Astrocyte (in vitro differentiated cells and primary cell): ENCODE data around the gene CWC22. TPM values are rescaled to one million over a fixed set of nuclear protein-coding genes. Genes with fewer than 3 reads are reported as not detected.

Experiments
- DNase-seq: peaks from one replicate; pipeline ENCODE4 v3.0.0-alpha.2; 2010; ENCODE audit warnings: low read depth
- FAIRE-seq: peaks from 2 replicates; lab custom pipeline; 2011; peaks lifted over from hg19 to GRCh38; lab: Jason Lieb, UNC
- H2AFZ ChIP-seq: 2 replicates; pipeline ENCODE4 v1.6.0; 2012; ENCODE audit warnings: low read depth, low read length, inconsistent platforms
- H3K27ac ChIP-seq: 2 replicates; pipeline ENCODE4 v1.5.1; 2011; ENCODE audit warnings: low read depth, low read length, inconsistent platforms
- H3K27me3 ChIP-seq: 2 replicates; pipeline ENCODE4 v1.6.0; 2011; ENCODE audit warnings: low read length, inconsistent platforms; ENCODE audit not compliant: insufficient read depth
- H3K36me3 ChIP-seq: 2 replicates; pipeline ENCODE4 v1.5.1; 2011; ENCODE audit warnings: low read length, inconsistent platforms; ENCODE audit not compliant: insufficient read depth
- H3K4me1 ChIP-seq: 2 replicates; pipeline ENCODE4 v1.5.1; 2011; ENCODE audit warnings: low read length, inconsistent platforms; ENCODE audit not compliant: insufficient read depth
- H3K4me2 ChIP-seq: 2 replicates; pipeline ENCODE4 v1.6.0; 2012; ENCODE audit warnings: low read length, inconsistent platforms
- H3K4me3 ChIP-seq: 2 replicates; pipeline ENCODE4 v1.5.1; 2011; ENCODE audit warnings: low read depth, mild to moderate bottlenecking, low read length, inconsistent platforms; ENCODE audit not compliant: insufficient read depth
- H3K79me2 ChIP-seq: 2 replicates; pipeline ENCODE4 v1.6.0; 2012; ENCODE audit warnings: mild to moderate bottlenecking, low read length, inconsistent platforms; ENCODE audit not compliant: insufficient read depth
- H3K9ac ChIP-seq: 2 replicates; pipeline ENCODE4 v1.6.0; 2012; ENCODE audit warnings: mild to moderate bottlenecking, low read length, inconsistent platforms
- H3K9me3 ChIP-seq: 2 replicates; pipeline ENCODE4 v1.5.1; 2012; ENCODE audit warnings: low read depth, mild to moderate bottlenecking, low read length, inconsistent platforms; ENCODE audit not compliant: insufficient read depth
- H4K20me1 ChIP-seq: 2 replicates; pipeline ENCODE4 v1.6.0; 2012; ENCODE audit warnings: low read length, inconsistent platforms; ENCODE audit not compliant: insufficient read depth
- H3K27ac Mint-ChIP-seq: one replicate; pipeline ENCODE4 v1.8.0; 2021; ENCODE audit warnings: mild to moderate bottlenecking, mixed read lengths; ENCODE audit not compliant: unreplicated experiment
- H3K27me3 Mint-ChIP-seq: one replicate; pipeline ENCODE4 v1.8.0; 2021; ENCODE audit warnings: low read depth, mixed read lengths; ENCODE audit not compliant: unreplicated experiment
- H3K36me3 Mint-ChIP-seq: one replicate; pipeline ENCODE4 v1.8.0; 2021; ENCODE audit warnings: low read depth, mixed read lengths; ENCODE audit not compliant: unreplicated experiment
- H3K4me1 Mint-ChIP-seq: one replicate; pipeline ENCODE4 v1.8.0; 2021; ENCODE audit warnings: low read depth, mixed read lengths; ENCODE audit not compliant: unreplicated experiment
- H3K4me3 Mint-ChIP-seq: one replicate; pipeline ENCODE4 v1.8.0; 2021; ENCODE audit warnings: mild to moderate bottlenecking, moderate library complexity, mixed read lengths; ENCODE audit not compliant: unreplicated experiment
- H3K9me3 Mint-ChIP-seq: one replicate; pipeline ENCODE4 v1.8.0; 2021; ENCODE audit warnings: mild to moderate bottlenecking, mixed read lengths; ENCODE audit not compliant: unreplicated experiment
- CTCF ChIP-seq: IDR thresholded peaks from 2 replicates; pipeline ENCODE4 v1.5.1; 2011; ENCODE audit warnings: low read depth, mild to moderate bottlenecking, inconsistent platforms, low read length, moderate library complexity; ENCODE audit not compliant: insufficient read depth
- EZH2 ChIP-seq: IDR thresholded peaks from 2 replicates; pipeline ENCODE4 v1.6.1; 2012; ENCODE audit warnings: mild to moderate bottlenecking, low read length, inconsistent platforms; ENCODE audit not compliant: insufficient read depth
- total RNA-seq: library from RNA; stranded (reverse); gene quantifications from 2 replicates; pipeline ENCODE4 v1.2.1, GENCODE V29; 2021

CWC22 gene
- total RNA-seq, 1 donor from 2014 or later = 13.5 TPM

- Mint-ChIP-seq H3K27ac (no peak overlapping the region), H3K9me3 (no peaks in the 10 kb centered on the region), H3K4me1 (no peaks in the 10 kb centered on the region), H3K27me3 (no peaks in the 10 kb centered on the region), H3K4me3 (no peak overlapping the region), H3K36me3 (peaks cover 1% of the 10 kb centered on the region)
- TF ChIP-seq EZH2 (no peak), CTCF (no peak)
- H3K27me3 ChIP-seq = no peaks in the 10 kb centered on the region
- no peak overlapping the region for H3K4me2 ChIP-seq
- H3K27ac ChIP-seq = no peak overlapping the region
- H2AFZ ChIP-seq = no peak overlapping the region
- peaks cover 33% of the 10 kb centered on the region for H3K36me3 ChIP-seq
- no peak overlapping the region for H3K9ac ChIP-seq
- no peaks in the 10 kb centered on the region for H3K9me3 ChIP-seq
- H4K20me1 ChIP-seq = no peaks in the 10 kb centered on the region
- H3K79me2 ChIP-seq = no peaks in the 10 kb centered on the region
- no peak for FAIRE-seq
- H3K4me3 ChIP-seq = no peak overlapping the region
- no peaks in the 10 kb centered on the region for H3K4me1 ChIP-seq
- no peak for DNase-seq
These were observed 56.7 kb downstream of the CWC22 start for GRCh38 chr2:179950391-179950790.

GRCh38 chr2:179949438-179949837 is 57.7 kb downstream of the CWC22 start:
- Mint-ChIP-seq H3K4me3 (no peak overlapping the region), H3K27me3 (no peaks in the 10 kb centered on the region), H3K27ac (no peak overlapping the region), H3K36me3 (peaks cover 3% of the 10 kb centered on the region), H3K9me3 (no peaks in the 10 kb centered on the region), H3K4me1 (no peaks in the 10 kb centered on the region)
- FAIRE-seq = no peak
- no peaks in the 10 kb centered on the region for H3K79me2 ChIP-seq
- no peaks in the 10 kb centered on the region for H3K9me3 ChIP-seq
- TF ChIP-seq CTCF = no peak
- no peak for TF ChIP-seq EZH2
- no peak overlapping the region for H3K9ac ChIP-seq
- no peaks in the 10 kb centered on the region for H3K27me3 ChIP-seq
- H3K27ac ChIP-seq = no peak overlapping the region
- H3K4me3 ChIP-seq = no peak overlapping the region
- DNase-seq = no peak
- no peak overlapping the region for H3K4me2 ChIP-seq
- H4K20me1 ChIP-seq = no peaks in the 10 kb centered on the region
- no peaks in the 10 kb centered on the region for H3K4me1 ChIP-seq
- H2AFZ ChIP-seq = no peak overlapping the region
- H3K36me3 ChIP-seq = peaks cover 34% of the 10 kb centered on the region

GRCh38 chr2:179948058-179948457 is 59.0 kb downstream of the CWC22 start:
- Histone ChIP-seq H3K9me3 (no peaks in the 10 kb centered on the region), H3K4me2 (no peak overlapping the region), H3K27ac (no peak overlapping the region), H3K79me2 (no peaks in the 10 kb centered on the region), H4K20me1 (no peaks in the 10 kb centered on the region), H3K4me1 (no peaks in the 10 kb centered on the region), H3K36me3 (peaks cover 29% of the 10 kb centered on the region), H2AFZ (no peak overlapping the region), H3K4me3 (no peak overlapping the region), H3K27me3 (no peaks in the 10 kb centered on the region), H3K9ac (no peak overlapping the region)
- Mint-ChIP-seq H3K27me3 (no peaks in the 10 kb centered on the region), H3K4me1 (no peaks in the 10 kb centered on the region), H3K4me3 (no peak overlapping the region), H3K9me3 (no peaks in the 10 kb centered on the region), H3K36me3 (peaks cover 3% of the 10 kb centered on the region), H3K27ac (no peak overlapping the region)
- DNase-seq (no peak), FAIRE-seq (no peak)
- TF ChIP-seq CTCF (no peak), EZH2 (no peak)
